GM10266 (cell line): ENCODE results near the gene PAFAH1B2.
"Not testable (repeated sequence)": the region's sequence is repeated elsewhere in the genome, so short reads cannot be mapped to it uniquely, and the experiment has no call there.

Experiments
- DNase-seq: peaks from one replicate; pipeline ENCODE4 v3.0.0; 2012; ENCODE audit errors: extremely low spot score
- CTCF ChIP-seq: IDR thresholded peaks from 2 replicates; pipeline ENCODE4 v1.5.1; 2012; ENCODE audit warnings: mild to moderate bottlenecking, low read depth; ENCODE audit not compliant: control insufficient read depth, insufficient read depth; ENCODE audit errors: missing control alignments

PAFAH1B2 gene

GRCh38 chr11:117117681-117118080 lies 26.4 kb upstream of the PAFAH1B2 start:
- DNase-seq: no peak
- TF ChIP-seq CTCF: no peak

GRCh38 chr11:117121176-117121575 lies 22.9 kb upstream of the PAFAH1B2 start:
- no peak for DNase-seq
- TF ChIP-seq CTCF: no peak

GRCh38 chr11:117122556-117122955 lies 21.5 kb upstream of the PAFAH1B2 start:
- DNase-seq: no peak
- TF ChIP-seq CTCF: no peak

GRCh38 chr11:117126223-117126965 lies 17.7 kb upstream of the PAFAH1B2 start:
- no peak for DNase-seq
- TF ChIP-seq CTCF: no peak

GRCh38 chr11:117127171-117127901 lies 16.8 kb upstream of the PAFAH1B2 start:
- no peak for DNase-seq
- TF ChIP-seq CTCF: no peak

GRCh38 chr11:117128289-117128688 lies 15.8 kb upstream of the PAFAH1B2 start:
- TF ChIP-seq CTCF: no peak
- DNase-seq: no peak

- not testable (repeated sequence) for DNase-seq
Measured at GRCh38 chr11:117130396-117130795, 13.7 kb upstream of the PAFAH1B2 start.
